Activated CD4-positive, CD25-positive, alpha-beta regulatory T cell treated with anti-CD3 and anti-CD28 coated beads, Interleukin-2, amount 50 U/mL, for 16 hours (primary cell): ENCODE results near the gene MLPH.

Source experiments
- DNase-seq: peaks from one replicate; pipeline ENCODE4 v3.0.0-alpha.2; 2020; ENCODE audit warnings: low read depth, low spot score

MLPH gene

GRCh38 chr2:237524631-237525030 is 37.6 kb downstream of the MLPH start:
- DNase-seq: no peak

GRCh38 chr2:237525559-237526157 is 38.6 kb downstream of the MLPH start:
- DNase-seq: no peak

- no peak for DNase-seq
Observed at GRCh38 chr2:237527233-237527632, 40.2 kb downstream of the MLPH start.

- DNase-seq: no peak
Observed at GRCh38 chr2:237527766-237528165, 40.7 kb downstream of the MLPH start.

- DNase-seq: no peak
Observed at GRCh38 chr2:237529452-237530402, 42.7 kb downstream of the MLPH start.

GRCh38 chr2:237530472-237531433 is 43.7 kb downstream of the MLPH start:
- DNase-seq: no peak

- no peak for DNase-seq
Observed at GRCh38 chr2:237532160-237532559, 45.1 kb downstream of the MLPH start.

- DNase-seq: no peak
Observed at GRCh38 chr2:237533668-237534161, 46.7 kb downstream of the MLPH start.

- no peak for DNase-seq
Observed at GRCh38 chr2:237534380-237534779, 47.3 kb downstream of the MLPH start.

- DNase-seq: no peak
Observed at GRCh38 chr2:237535385-237536082, 48.5 kb downstream of the MLPH start.

GRCh38 chr2:237536083-237536415 is 49.0 kb downstream of the MLPH start:
- DNase-seq: no peak

- DNase-seq: no peak
Observed at GRCh38 chr2:237536617-237537016, 49.6 kb downstream of the MLPH start.

- DNase-seq: no peak
Observed at GRCh38 chr2:237538001-237538720, 51.1 kb downstream of the MLPH start.

GRCh38 chr2:237538901-237539300 is 51.9 kb downstream of the MLPH start:
- no peak for DNase-seq

- DNase-seq: no peak
Observed at GRCh38 chr2:237539681-237540080, 52.6 kb downstream of the MLPH start.

GRCh38 chr2:237540223-237540775 is 53.2 kb downstream of the MLPH start:
- no peak for DNase-seq

GRCh38 chr2:237540823-237541222 is 53.8 kb downstream of the MLPH start:
- no peak for DNase-seq

- no peak for DNase-seq
Observed at GRCh38 chr2:237541243-237541642, 54.2 kb downstream of the MLPH start.

- DNase-seq: no peak
Observed at GRCh38 chr2:237542001-237542704, 55.1 kb downstream of the MLPH start.
